HG03460 (cell line): ENCODE data around the gene MAOA.
"Not testable (repeated sequence)": the region's sequence is repeated elsewhere in the genome, so short reads cannot be mapped to it uniquely, and the experiment has no call there.

Source experiments
- ATAC-seq: cut with Tn5 transposase; IDR thresholded peaks from one replicate; pipeline ENCODE4 v1.9.1; 2021; ENCODE audit not compliant: unreplicated experiment

Gene MAOA

DNA sequence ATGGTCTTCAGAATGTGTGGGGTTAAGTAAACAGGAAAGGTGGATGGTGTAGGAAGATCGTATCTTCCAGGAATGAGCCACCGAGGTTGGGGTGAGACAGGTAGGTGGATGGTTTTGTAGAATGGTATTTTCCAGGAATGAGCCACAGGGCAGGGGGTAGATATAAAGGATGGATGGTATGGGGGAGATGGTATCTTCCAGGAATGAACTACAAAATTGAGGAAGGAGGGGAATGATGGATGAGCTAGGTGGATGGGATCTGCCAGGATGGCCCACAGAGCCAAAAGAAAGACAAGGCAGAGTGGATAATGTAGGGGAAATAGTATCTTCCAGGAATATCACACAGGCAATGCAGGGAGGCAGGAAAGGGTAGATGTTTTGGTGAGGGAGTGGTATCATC is 60.0 kb downstream of the MAOA start:
- no peak for ATAC-seq

DNA sequence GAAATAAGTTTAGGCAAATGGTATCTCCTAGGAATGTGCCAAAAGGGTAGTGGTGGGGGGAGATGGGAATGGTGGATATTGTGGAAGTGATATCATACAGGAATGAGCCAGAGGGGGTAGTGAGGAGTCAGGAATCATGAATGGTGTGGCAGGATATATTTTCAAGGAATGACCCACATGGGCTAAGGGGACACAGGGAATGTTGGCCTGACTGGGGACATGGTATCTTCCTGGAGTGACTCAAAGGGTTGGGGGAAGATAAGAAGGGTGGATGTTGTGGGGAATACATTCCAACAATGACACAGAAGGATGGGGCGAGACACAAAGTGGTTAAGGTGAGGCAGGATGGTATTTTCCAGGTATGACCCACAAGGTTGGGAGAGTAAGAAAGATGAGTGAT is 60.6 kb downstream of the MAOA start:
- ATAC-seq = no peak

DNA sequence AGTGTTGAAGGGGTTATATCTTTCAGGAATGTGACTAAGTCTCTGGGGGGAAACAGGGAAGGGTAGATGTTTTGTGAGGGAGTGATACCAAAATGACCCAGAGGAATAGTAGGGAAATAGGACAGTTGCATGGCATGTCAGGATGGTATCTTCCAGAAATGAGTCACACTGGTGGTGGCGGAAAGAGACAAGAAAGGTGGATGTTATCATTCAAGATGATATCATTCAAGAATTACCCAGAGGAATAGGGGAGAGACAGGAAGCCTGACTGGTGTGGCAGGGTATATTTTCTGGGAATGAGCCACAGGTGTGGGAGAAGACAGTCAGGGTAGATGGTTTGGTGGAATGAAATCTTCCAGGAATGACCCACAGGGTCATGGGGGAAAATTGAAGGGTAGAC is 61.1 kb downstream of the MAOA start:
- ATAC-seq = no peak

DNA sequence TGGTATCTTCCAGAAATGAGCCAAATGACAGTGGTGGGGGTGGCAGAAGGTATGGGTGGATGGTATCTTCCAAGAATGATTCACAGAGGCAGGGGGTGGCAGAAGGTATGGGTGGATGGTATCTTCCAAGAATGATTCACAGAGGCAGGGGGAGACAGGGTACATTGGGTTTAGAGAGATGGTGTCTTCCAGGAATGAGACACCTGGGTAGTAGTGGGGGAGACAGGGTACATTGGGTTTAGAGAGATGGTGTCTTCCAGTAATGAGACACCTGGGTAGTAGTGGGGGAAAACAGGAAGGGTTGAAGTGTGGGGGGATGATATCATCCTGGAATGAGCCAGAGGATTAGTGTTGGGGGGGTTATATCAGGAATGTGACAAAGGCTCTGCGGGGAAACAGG is 62.0 kb downstream of the MAOA start:
- no peak for ATAC-seq

DNA sequence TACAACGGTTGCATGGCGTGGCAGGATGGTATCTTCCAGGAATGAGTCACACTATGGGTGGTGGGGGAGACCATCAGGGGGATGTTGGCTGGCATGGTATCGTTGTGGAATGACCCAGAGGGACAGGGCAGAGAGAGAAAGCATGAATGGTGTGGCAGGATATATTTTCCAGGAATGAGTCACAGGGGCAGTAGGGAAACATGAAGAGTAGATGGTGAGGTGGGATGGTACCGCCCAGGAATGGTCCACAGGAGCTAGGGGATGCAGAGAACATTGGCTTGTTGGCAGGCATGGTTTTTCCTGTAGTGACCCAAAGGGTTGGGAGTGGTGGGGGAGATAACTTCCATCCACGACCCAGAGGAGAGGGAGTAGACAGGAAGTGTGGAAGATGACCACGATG is 62.4 kb downstream of the MAOA start:
- ATAC-seq = no peak

DNA sequence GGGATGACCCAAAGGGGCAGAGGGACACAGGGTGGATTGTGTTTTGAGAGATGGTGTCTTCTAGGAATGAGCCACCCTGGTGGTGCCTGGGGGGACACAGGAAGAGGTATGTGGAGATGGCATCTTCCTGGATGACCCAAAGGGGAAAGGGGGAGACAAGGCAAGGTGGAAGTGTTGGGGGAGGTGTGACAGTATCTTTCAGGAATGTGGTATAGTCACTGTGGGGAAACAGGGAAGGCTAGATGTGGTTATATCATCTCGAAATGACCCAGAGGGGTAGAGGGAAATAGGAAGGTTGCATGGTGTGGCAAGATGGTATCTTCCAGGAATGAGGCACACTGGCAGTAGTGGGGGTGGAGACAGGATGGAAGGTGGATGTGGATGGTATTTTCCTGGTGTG is 62.9 kb downstream of the MAOA start:
- ATAC-seq = no peak

DNA sequence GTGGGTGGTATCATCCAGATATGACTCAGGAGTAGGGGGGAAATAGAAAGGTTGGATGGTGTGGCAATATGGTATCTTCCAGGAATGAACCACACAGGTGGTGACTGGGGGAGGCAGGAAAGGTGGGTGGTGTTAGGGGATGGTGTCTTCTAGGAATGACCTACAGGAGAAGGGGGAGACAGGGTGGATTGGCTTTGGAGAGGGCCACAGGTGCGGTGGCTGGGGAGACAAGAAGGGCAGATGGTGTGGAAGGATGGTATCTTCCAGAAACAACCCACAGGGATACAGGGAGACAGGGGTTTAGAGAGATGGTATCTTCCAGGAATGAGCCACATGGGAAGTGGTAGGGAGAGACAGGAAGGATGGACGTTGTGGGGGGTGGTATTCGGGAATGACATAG is 64.0 kb downstream of the MAOA start:
- ATAC-seq = no peak

DNA sequence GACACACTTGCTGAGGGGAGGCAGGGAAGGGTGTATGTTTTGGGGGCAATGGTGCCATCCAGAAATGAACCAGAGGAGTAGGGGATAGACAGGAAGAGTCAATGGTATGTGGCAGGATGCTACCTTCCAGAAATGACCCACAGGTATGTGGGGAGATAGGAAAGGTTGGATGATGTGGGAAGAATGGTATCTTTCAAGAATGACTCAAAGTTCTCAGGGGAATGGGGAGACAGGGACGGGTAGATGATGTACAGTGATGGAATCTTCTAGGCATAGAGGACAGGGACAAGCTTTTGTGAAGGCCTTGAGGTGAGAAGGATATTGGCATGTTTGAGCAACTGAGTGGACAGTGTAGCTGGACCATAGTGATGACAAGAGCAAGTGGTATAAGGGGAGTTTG is 64.9 kb downstream of the MAOA start:
- no peak for ATAC-seq

DNA sequence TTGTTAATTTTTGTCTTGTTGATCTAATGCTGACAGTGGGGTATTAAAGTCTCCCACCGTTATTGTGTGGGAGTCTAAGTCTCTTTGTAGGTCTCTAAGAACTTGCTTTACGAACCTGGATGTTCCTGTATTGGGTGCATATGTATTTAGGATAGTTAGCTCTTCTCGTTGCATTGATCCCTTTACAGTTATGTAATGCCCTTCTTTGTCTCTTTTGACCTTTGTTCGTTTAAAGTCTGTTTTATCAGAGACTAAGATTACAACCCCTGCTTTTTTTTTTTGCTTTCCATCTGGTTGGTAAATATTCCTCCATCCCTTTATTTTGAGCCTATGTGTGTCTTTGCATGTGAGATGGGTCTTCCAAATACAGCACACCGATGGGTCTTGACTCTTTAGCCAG is 69.1 kb downstream of the MAOA start:
- ATAC-seq = not testable (repeated sequence)

DNA sequence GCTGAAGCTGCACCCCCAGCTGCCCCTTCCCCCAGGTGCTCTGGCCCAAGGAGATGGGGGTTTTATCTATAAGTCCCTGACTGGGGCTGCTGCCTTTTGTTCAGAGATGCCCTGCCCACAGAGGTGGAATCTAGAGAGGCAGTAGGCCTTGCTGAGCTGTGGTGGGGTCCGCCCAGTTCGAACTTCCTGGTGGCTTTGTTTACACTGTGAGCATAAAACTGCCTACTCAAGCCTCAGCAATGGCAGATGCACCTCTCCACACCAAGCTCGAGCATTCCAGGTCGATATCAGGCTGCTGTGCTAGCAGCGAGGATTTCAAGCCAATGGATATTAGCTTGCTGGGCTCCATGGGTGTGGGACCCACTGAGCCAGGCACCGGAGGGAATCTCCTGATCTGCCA is 71.2 kb downstream of the MAOA start:
- ATAC-seq = not testable (repeated sequence)

DNA sequence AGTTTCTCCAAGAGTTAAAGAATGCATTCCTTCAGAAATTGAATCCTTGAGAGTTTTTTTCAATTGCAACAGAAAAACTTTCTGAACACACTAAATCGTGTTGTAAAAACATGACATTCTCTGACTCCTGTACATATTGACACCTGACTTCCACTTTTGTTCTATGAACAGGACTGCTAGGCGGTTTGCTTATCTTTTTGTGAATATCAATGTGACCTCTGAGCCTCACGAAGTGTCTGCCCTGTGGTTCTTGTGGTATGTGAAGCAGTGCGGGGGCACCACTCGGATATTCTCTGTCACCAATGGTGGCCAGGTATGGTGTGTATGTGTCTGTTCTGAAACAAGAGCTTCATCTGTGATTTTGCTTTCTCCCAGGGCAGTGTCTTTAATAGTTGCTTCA is 71.9 kb downstream of the MAOA start:
- no peak for ATAC-seq

DNA sequence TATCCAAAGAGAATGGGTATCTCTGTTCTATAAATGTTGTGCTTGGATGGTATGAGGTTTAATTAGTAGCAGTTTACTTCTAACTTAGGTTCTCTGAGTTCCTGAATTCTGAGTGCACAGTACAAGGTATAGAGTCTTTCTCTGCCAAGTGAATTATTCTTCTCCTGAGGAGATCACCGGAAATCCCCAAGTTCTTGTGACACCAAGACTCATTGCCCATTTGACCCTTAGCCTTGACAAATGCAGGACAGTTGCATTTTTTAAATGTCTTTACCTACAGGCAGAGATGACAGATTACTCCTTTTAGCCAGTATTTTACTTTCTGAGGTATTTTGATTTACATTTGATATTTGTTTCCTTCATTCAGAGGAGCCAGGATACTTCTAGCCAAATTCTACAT is 72.9 kb downstream of the MAOA start:
- no peak for ATAC-seq

DNA sequence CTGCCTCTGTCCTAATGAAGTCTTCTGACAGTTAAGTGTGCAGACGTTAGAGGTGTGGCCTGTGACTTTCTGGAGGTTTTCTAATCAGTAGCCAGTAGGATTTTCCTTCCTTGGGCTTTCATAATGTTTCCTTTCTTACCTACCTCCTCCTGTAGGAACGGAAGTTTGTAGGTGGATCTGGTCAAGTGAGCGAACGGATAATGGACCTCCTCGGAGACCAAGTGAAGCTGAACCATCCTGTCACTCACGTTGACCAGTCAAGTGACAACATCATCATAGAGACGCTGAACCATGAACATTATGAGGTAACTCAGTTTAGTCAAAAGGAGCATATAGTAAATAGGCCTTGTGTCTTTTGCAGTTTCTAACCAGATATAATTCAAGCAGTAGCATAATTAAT is 75.0 kb downstream of the MAOA start:
- no peak for ATAC-seq

DNA sequence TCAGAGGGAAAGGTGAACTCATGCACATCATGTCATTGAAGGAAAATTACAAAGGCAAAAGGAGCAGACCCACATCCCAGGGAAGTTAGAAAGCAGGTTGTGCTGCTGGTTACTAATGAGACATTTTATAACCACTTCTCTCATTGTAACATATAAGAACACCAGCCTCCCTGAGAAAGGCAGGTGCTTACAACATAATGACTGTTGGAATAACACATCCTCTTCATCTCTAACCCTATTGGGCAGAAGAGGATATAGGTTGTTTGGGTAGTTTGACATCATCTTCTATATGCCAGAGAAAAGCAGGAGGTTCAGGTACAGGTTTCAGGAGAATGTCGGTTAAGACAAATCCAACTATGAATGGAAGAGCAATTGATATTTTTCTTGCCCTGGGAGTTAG is 77.6 kb downstream of the MAOA start:
- no peak for ATAC-seq

DNA sequence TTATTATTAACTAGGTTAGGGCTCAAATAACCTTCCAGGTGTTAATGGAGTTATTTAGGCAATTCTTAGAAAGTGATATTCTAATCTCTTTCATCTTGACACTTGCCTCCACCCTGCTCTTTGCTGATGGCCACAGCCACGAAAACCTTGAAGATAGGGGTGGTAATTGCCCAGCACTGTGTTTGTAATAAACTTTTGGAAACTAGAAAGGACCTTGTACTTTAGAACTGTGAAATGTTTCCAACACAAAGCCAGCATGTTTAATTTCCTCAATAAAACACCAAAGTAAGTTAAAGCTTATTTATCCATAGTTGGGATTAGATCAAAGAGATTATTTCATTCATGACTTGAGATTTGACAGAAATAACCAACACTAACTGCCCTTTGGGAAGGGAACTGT is 78.3 kb downstream of the MAOA start:
- no peak for ATAC-seq

DNA sequence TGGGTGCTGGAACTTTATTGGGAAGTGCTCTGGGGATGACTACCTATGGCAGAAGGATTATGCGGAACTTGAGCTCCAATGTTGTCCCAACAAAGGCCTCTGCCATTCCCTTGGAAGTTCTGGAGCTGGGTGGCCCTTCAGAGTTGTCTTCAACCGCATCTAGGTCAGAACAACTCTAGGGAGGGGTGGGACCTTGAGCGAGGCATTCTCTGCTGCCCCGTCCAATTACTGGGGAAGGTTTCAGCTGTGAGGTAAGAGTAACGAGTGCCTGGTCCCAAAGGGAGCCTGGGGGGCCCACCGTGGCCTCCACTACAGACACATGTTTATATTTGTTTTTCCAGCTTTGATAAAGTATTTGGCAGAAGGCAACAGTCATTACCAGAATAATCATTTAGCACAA is 79.4 kb downstream of the MAOA start:
- no peak for ATAC-seq

DNA sequence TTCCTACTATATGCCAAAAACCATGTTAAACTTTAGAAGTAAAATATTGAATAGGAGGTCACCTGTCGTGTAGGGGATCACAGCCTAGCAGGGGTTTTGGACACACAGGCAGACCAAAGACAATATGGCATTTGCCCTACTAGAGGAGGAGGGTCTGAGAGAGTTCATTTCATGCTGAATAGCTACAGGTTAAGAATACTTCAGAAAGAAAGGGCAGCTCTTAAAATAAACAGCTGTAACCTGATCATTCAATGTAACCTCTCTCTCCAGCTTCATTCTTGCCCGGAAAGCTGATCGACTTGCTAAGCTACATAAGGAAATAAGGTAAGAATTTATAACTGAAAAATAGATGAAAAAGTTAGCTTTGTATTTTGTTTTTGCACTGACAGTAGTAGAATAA is 79.9 kb downstream of the MAOA start:
- no peak for ATAC-seq

DNA sequence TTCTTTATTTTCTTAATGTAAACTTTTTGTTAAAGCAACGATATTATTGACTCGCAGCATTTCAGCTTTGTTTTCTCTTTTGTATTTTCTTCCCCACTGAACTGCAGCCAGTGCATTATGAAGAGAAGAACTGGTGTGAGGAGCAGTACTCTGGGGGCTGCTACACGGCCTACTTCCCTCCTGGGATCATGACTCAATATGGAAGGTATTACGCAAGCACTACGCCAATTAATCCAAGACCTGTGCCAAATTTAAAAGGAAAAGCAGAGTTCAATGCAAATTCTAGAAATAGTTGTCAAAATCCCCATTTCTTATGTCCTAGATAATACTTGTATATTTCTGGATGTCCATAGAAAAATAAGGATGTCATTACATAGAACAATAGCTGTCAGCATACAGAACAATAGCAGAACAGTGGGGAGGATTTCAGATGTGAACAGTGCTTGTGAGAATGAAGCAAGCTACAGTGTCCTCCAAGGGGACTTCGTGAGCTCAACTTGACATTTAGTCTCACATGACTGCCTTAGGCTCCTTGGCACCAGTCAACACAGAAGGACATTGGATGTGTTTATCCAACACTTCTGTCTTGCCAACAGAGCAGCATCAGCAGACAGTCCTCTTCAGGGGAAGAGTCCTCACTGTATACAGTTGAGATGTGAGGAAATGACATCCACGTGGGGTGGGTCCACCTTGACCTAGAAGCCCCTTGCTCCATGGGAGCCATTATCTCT is 85.9 kb downstream of the MAOA start:
- ATAC-seq = no peak

DNA sequence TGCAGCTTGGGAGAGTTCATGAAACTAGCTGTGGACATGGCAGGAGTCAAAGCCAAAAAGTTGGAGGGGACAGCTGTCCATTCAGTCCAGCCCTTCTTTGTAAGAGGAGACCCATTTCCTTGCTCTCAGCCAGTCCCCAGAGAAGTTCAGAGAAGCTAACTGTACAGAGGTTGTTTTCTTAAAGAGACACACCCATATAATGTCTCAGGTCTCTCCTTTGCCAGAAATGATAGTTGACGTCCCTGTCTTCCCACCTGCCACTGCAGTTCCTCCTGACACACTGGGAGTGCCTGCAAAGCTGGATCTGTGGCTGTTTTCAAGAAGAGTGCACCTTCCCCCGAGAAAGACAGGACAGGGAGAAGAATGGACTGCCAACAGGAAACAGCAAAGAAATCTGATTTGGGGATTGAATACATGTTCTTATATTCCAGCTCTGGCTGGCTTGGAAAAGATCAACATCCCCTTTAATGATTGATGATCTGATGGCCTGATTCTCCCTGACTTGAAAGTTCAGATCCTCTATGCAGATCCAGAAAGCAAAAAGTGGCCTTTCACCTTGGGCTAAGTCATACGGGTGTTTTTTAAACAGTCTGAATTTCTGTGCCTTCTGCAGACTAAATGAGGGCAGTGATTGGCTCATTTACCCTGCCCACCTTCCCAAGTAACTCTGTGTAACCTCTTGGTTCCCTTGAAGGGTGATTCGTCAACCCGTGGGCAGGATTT is 87.2 kb downstream of the MAOA start:
- no peak for ATAC-seq

DNA sequence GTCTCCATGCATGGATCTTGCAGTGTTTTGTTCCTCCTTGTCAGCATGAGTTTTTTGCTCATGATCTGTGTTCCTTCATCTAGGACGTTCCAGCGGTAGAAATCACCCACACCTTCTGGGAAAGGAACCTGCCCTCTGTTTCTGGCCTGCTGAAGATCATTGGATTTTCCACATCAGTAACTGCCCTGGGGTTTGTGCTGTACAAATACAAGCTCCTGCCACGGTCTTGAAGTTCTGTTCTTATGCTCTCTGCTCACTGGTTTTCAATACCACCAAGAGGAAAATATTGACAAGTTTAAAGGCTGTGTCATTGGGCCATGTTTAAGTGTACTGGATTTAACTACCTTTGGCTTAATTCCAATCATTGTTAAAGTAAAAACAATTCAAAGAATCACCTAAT is 88.2 kb downstream of the MAOA start:
- ATAC-seq = no peak

DNA sequence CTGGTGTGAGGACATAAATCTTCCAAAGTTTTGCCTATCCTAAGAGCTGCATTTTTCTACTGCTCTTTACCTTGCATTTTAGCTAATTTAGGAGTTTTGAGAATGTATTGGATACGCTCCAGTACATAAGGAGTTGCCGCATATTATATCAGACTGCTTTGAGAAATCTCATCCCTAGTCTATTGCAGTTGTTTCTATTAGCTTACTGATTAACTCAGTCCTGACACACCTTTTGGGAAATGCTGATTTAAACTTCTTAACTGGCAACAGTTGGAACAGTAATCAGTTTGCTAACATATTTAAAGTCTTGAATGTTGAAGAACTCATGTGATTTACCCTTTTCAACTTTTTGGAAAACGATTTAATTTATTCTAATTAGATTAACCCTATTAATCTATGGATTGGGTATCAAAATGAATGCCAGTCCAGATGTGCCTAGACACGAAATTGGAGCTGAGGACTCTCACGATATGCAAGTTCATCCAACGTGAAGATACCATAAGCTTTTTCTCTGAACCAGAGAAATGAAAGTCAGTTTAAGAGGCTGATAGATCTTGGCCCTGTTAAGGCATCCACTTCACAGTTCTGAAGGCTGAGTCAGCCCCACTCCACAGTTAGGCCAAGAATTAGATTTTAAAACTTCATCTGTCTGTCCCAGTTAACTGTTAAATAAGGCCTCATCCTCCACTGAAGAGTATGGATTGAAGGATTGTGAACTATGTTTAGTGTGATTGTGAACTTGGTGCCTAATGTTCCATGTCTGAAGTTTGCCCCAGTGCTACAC is 90.0 kb downstream of the MAOA start:
- no peak for ATAC-seq

DNA sequence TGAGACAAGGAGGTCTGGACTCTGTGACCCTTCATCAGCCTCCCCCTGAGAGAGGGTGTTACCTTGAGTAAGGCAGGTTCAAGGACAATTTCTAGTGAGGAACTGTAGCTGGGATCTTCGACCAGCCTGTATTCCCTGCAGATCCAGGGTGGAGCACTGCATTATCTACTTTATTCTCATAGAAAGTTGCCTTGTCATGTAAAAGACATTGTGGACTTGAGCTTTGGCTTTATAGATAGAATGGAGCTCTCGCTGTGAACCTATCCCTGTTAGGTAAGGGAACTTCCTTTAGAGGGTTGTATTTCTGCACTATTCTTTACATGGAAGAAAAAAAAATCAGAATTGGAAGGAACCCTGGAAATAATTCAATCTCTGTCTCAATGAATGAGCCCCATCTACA is 91.4 kb downstream of the MAOA start:
- ATAC-seq = no peak
